A673 (cell line): Measurements from ENCODE around the gene PCNT.

Experiments
- EZH2 ChIP-seq: fragments of 200-600 bp; sonication (generic); IDR thresholded peaks from 2 replicates; pipeline ENCODE4 v1.6.1; 2017; ENCODE audit warnings: borderline replicate concordance, low read depth, mild to moderate bottlenecking, mixed read lengths, antibody characterized with exemption, low read length; ENCODE audit not compliant: poor library complexity, severe bottlenecking
- TF ChIP-seq, protein P1 (sequence below): fragments of 300-800, 200-600 bp; sonication (generic); conservative IDR thresholded peaks from 2 replicates; pipeline ENCODE4 v1.5.1; 2017; ENCODE audit warnings: low read depth, mild to moderate bottlenecking, antibody characterized with exemption, low read length, moderate library complexity, mixed read lengths

DNA sequence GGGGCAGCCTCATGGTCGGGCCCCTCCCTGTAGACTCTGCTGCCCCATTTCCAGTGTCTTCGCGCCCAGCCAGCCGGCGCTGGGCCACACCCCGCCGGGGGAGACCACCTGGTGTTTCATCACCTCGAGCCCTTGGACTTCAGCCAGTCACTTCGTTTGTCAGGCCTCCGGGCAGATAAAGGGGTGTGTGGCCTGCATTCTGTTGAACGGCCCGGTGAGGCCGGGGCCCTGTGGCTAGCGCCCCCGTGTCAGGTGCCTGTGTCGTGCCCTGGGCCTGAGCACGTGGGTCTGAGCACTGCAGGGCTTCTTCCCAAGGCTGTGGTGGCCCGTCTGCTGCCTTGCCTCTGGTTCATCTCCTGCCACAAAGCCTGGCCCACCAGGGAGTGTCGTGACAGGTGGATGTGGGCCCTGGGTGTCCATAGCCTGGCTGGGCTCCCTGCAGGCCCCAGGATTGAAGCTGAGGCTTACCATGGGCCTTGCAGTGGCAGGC, 69.5 kb downstream of the PCNT start:
- TF ChIP-seq, protein P1, sequence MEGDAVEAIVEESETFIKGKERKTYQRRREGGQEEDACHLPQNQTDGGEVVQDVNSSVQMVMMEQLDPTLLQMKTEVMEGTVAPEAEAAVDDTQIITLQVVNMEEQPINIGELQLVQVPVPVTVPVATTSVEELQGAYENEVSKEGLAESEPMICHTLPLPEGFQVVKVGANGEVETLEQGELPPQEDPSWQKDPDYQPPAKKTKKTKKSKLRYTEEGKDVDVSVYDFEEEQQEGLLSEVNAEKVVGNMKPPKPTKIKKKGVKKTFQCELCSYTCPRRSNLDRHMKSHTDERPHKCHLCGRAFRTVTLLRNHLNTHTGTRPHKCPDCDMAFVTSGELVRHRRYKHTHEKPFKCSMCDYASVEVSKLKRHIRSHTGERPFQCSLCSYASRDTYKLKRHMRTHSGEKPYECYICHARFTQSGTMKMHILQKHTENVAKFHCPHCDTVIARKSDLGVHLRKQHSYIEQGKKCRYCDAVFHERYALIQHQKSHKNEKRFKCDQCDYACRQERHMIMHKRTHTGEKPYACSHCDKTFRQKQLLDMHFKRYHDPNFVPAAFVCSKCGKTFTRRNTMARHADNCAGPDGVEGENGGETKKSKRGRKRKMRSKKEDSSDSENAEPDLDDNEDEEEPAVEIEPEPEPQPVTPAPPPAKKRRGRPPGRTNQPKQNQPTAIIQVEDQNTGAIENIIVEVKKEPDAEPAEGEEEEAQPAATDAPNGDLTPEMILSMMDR, result no peak
- TF ChIP-seq EZH2, result no peak
